Measurements from ENCODE around the gene BLOC1S1.

BLOC1S1 gene

GRCh38 chr12:55684761-55685370, 31.0 kb upstream of the BLOC1S1 start:
- Histone ChIP-seq H3K27ac (no peak overlapping the region), H3K4me3 (ENCODE audit: low read depth, low read length) (no peak overlapping the region), H3K36me3 (no peaks in the 10 kb centered on the region), H3K9me3 (ENCODE audit: severe bottlenecking) (no peaks in the 10 kb centered on the region), H3K27me3 (ENCODE audit: insufficient read depth, low read depth, severe bottlenecking) (no peaks in the 10 kb centered on the region)
- no peak for TF ChIP-seq CTCF (IDR thresholded peaks at IDR 0.05; ENCODE audit: low read depth, low read length)
- DNase-seq: no peak

- Histone ChIP-seq H3K27ac (no peak overlapping the region), H3K36me3 (no peaks in the 10 kb centered on the region), H3K9me3 (ENCODE audit: severe bottlenecking) (no peaks in the 10 kb centered on the region), H3K27me3 (ENCODE audit: insufficient read depth, low read depth, severe bottlenecking) (no peaks in the 10 kb centered on the region), H3K4me3 (ENCODE audit: low read depth, low read length) (no peak overlapping the region)
- no peak for DNase-seq
- no peak for TF ChIP-seq CTCF (IDR thresholded peaks at IDR 0.05; ENCODE audit: low read depth, low read length)
These were observed 30.2 kb upstream of the BLOC1S1 start for GRCh38 chr12:55685671-55686070.

- H3K27ac ChIP-seq: no peak overlapping the region
- no peaks in the 10 kb centered on the region for H3K27me3 ChIP-seq (ENCODE audit: insufficient read depth, low read depth, severe bottlenecking)
- DNase-seq: no peak
- H3K9me3 ChIP-seq (ENCODE audit: severe bottlenecking): no peaks in the 10 kb centered on the region
- no peaks in the 10 kb centered on the region for H3K36me3 ChIP-seq
- H3K4me3 ChIP-seq (ENCODE audit: low read depth, low read length): no peak overlapping the region
- TF ChIP-seq CTCF (IDR thresholded peaks at IDR 0.05; ENCODE audit: low read depth, low read length): no peak
These were observed 29.4 kb upstream of the BLOC1S1 start for GRCh38 chr12:55686366-55687010.

- no peaks in the 10 kb centered on the region for H3K9me3 ChIP-seq (ENCODE audit: severe bottlenecking)
- H3K27me3 ChIP-seq (ENCODE audit: insufficient read depth, low read depth, severe bottlenecking): no peaks in the 10 kb centered on the region
- H3K27ac ChIP-seq: no peak overlapping the region
- TF ChIP-seq CTCF (IDR thresholded peaks at IDR 0.05; ENCODE audit: low read depth, low read length): no peak
- H3K4me3 ChIP-seq (ENCODE audit: low read depth, low read length): no peak overlapping the region
- H3K36me3 ChIP-seq: peaks cover 2% of the 10 kb centered on the region; the same call in 1 of the 2 replicates
- no peak for DNase-seq
These were observed 28.1 kb upstream of the BLOC1S1 start for GRCh38 chr12:55687746-55688145.

- H3K36me3 ChIP-seq: peaks cover 2% of the 10 kb centered on the region; the same call in 1 of the 2 replicates
- no peak for DNase-seq
- H3K27me3 ChIP-seq (ENCODE audit: insufficient read depth, low read depth, severe bottlenecking): no peaks in the 10 kb centered on the region
- H3K4me3 ChIP-seq (ENCODE audit: low read depth, low read length): no peak overlapping the region
- TF ChIP-seq CTCF (IDR thresholded peaks at IDR 0.05; ENCODE audit: low read depth, low read length): no peak
- no peak overlapping the region for H3K27ac ChIP-seq
- no peaks in the 10 kb centered on the region for H3K9me3 ChIP-seq (ENCODE audit: severe bottlenecking)
These were observed 26.9 kb upstream of the BLOC1S1 start for GRCh38 chr12:55688716-55689655.

All from WERI-Rb-1 (cell line).